ENCODE results near the gene TUBA1A. TPM values are rescaled to one million over a fixed set of nuclear protein-coding genes. Genes with fewer than 3 reads are reported as not detected.
"Not testable (repeated sequence)": the region's sequence is repeated elsewhere in the genome, so short reads cannot be mapped to it uniquely, and the experiment has no call there.

Gene TUBA1A
- total RNA-seq, 1 donor from 2014 or later: 491 TPM

DNA sequence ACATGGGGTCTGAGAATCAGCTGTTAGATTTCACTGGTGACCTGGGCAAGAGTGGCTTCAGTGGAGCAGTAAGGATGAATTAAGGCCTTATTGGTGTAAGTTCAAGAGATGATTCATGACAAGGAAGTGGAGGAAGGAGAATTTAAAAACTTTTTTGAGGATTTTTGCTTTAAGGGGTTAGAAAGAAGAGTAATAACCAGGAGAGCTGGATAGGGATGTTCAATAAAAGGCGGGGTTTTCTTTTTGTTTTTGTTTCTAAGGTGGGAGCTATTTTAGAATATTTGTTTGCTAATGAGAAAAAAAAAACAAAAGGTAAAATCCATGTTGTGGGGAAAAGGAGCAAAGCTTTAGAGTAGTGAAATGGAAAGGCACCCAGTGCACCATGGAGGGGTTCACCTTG, 42.5 kb downstream of the TUBA1A start:
- no peak for DNase-seq

DNA sequence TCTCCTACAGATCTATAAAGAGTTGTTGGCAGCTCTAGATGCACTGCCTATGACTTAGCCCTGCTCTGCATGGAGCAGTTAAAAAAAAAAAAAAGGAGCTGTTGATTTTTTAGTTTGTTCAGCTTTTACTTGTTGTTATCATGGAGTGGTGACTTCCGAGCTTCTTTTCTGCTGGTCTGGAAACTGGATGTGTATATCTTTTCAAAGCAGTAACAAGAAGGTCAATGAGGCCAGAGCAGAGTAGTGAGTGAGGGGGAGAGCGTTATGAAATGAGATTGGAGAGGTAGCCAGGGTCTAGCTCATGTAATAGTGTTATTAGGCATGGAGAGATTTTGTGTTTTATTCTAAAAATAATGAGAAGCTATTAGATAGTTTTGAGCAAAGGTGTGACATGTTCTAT, 44.5 kb downstream of the TUBA1A start:
- DNase-seq: no peak

DNA sequence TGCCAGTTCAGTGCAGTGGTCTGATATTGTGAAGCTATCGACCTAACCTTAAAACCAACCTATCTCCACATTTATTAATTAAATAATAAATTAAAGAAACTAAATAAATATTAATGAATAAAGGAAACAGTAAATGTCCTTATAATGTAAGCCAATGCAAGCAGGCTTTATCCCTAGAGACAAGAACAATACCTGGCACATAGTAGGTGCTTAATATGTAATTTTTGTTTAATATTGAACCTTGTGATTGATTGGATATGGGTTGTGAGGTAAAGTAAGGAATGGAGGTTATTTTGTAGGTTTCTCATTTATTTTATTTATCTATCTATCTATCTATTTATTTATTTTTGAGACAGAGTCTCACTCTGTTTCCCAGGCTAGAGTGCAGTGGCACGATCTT, 49.9 kb downstream of the TUBA1A start:
- DNase-seq: no peak

DNA sequence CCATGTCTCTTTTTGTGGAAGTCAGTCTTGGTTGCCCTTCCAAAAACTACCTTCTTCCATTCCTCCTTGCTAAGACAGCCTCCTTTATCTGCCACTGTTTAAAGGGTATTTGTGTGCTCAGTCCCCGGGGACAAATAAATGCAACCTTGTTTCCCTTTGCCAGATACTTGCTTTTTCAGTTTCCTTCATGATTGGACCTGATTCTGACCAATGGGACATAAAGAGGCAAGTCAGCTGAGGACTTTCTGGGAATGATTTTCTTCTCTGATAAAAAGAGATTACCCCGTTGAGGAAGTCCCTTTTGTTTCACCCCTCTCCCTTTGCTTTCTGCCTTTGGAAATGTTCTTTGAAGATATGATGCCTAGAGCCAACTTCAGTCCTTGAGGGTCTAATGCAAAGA, 50.3 kb downstream of the TUBA1A start:
- DNase-seq: no peak

DNA sequence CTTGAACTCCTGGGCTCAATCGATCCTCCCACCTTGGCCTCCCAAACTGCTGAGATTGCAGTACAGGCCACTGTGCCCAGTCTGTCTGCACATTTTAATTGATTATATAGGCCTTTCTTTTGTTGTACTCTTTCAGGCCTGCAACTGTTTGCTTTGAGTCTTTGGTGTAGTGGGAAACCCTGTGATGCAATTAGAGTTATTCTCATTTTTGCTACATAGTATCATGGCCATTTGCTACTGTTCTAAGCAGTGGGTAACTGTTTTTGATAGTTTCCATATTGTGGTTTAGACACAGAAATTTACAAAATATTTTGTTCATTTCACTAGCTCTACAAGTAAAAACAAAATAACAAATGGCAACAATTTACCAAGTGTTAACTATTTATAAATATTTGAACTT, 51.4 kb downstream of the TUBA1A start:
- no peak for DNase-seq

DNA sequence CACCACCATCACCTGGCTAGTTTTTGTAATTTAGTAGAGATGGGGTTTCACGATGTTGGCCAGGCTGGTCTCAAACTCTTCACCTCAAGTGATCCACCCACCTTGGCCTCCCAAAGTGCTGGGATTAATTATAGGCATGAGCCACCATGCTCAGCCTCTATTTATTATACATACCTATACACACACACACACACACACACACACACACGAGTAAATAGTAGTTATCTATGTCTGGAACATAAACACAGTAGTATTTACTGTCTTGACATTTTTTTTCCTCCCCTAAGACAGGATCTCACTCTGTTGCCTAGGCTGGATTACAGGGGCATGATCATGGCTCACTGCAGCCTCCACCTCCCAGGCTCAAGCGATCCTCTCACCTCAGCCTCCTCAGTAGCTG, 51.9 kb downstream of the TUBA1A start:
- not testable (repeated sequence) for DNase-seq

Small RNA genes within 50 kb of the gene (small RNA-seq; reads per million reads assigned to genes)
- not detected for gene RF00017 (ENCODE audit: low replicate concordance)

Other genes starting within 250 kb of the TUBA1A start
- 28.9 TPM for gene ARF3, start 231.6 kb downstream of the TUBA1A start, total RNA-seq
- 0.21 TPM for gene WNT10B, start 217.3 kb downstream of the TUBA1A start, total RNA-seq
- not detected for gene WNT1, start 210.8 kb downstream of the TUBA1A start, total RNA-seq
- 2.4 TPM for gene DDN, start 189.7 kb downstream of the TUBA1A start, total RNA-seq
- 31.8 TPM for gene PRKAG1, start 170.3 kb downstream of the TUBA1A start, total RNA-seq
- gene KMT2D, start 128.3 kb downstream of the TUBA1A start, total RNA-seq: 42.5 TPM
- 0.31 TPM for gene RHEBL1, start 119.1 kb downstream of the TUBA1A start, total RNA-seq
- 9.0 TPM for gene DHH, start 94.3 kb downstream of the TUBA1A start, total RNA-seq
- gene LMBR1L, start 78.2 kb downstream of the TUBA1A start, total RNA-seq: 39.8 TPM
- 509 TPM for gene TUBA1B, start 57.7 kb downstream of the TUBA1A start, total RNA-seq
- gene TUBA1C, start 76.0 kb upstream of the TUBA1A start, total RNA-seq: 78.3 TPM
- gene PRPH, start 106.1 kb upstream of the TUBA1A start, total RNA-seq: 5.2 TPM
- gene TROAP, start 134.2 kb upstream of the TUBA1A start, total RNA-seq: 7.7 TPM
- not detected for gene C1QL4, start 148.1 kb upstream of the TUBA1A start, total RNA-seq
- gene DNAJC22, start 157.8 kb upstream of the TUBA1A start, total RNA-seq: not detected
- 28.7 TPM for gene SPATS2, start 178.4 kb upstream of the TUBA1A start, total RNA-seq

Data from tongue (tissue), 3 donors.